K562 (cell line): ENCODE results near the gene ARHGEF17. TPM values are rescaled to one million over a fixed set of nuclear protein-coding genes. Genes with fewer than 3 reads are reported as not detected.

Source experiments
- ATAC-seq: fragments of 200-7000 bp; cut with Tn5 transposase; 3 replicates; pipeline ENCODE4 v1.9.1; 2020; ENCODE audit warnings: moderate library complexity
- BruUV-seq: library from RNA; stranded (reverse); fragments of 400-500 nt; replicated peaks from 2 replicates; lab custom pipeline; 2021; lab: Mats Ljungman, UMichigan
- CTCF ChIA-PET: fragments of 300-600 bp; formaldehyde crosslinking; extraction: SDS; loops from one replicate; lab custom pipeline; 2021; ENCODE audit warnings: low intra/inter-chr PET ratio; lab: Yijun Ruan, JAX
- POLR2A ChIA-PET: fragments of 300-600, 350-650 bp; sonication (Branson Sonifier 250); formaldehyde crosslinking; extraction: SDS; loops from one replicate; lab custom pipeline; 2021; ENCODE audit warnings: antibody characterized with exemption, inconsistent platforms; lab: Yijun Ruan, JAX
- DNase-seq, 4 experiments: peaks; one replicate each; pipeline versions ENCODE4 v3.0.0 to v3.0.0-alpha.2; 2011 to 2018; ENCODE audit warnings: low spot score in 3 of 4, mixed read lengths in 3 of 4; ENCODE audit errors: extremely low read depth in 1 of 4
- FAIRE-seq: peaks from 2 replicates; lab custom pipeline; 2011; peaks lifted over from hg19 to GRCh38; lab: Jason Lieb, UNC
- H2AFZ ChIP-seq: 2 replicates; pipeline ENCODE4 v1.6.0; 2011; ENCODE audit warnings: low read depth, low read length, control low read depth, inconsistent platforms
- H3K27ac ChIP-seq: fragments of 200-600 bp; 3 replicates; pipeline ENCODE4 v1.8.0; 2011; ENCODE audit warnings: low read depth, mild to moderate bottlenecking, control low read depth, inconsistent platforms, low read length, moderate library complexity, mixed read lengths; ENCODE audit errors: extremely low read depth
- H3K27me3 ChIP-seq, 2 experiments: fragments of 300-600 bp in 1 of 2; 2 replicates in 1 of 2; 3 replicates in 1 of 2; pipeline versions ENCODE4 v1.6.0 to v1.8.0; 2011; ENCODE audit warnings: inconsistent platforms in 2 of 2, low read length in 2 of 2, mild to moderate bottlenecking in 1 of 2, mixed read lengths in 1 of 2, moderate library complexity in 1 of 2; ENCODE audit not compliant: control insufficient read depth in 2 of 2, insufficient read depth in 2 of 2
- H3K36me3 ChIP-seq: fragments of 300-600 bp; 3 replicates; pipeline ENCODE4 v1.8.0; 2011; ENCODE audit warnings: mild to moderate bottlenecking, low read length, inconsistent platforms; ENCODE audit not compliant: control insufficient read depth, insufficient read depth
- H3K4me1 ChIP-seq, 2 experiments: fragments of 200-600 bp in 1 of 2; replicated peaks in 1 of 2; 2 replicates in 1 of 2; 3 replicates in 1 of 2; pipeline versions ENCODE4 v1.5.1 to v1.8.0; 2011; ENCODE audit warnings: inconsistent platforms in 2 of 2, low read length in 2 of 2, mild to moderate bottlenecking in 1 of 2, mixed read lengths in 1 of 2, moderate library complexity in 1 of 2; ENCODE audit not compliant: control insufficient read depth in 2 of 2, insufficient read depth in 2 of 2
- H3K4me2 ChIP-seq: 2 replicates; pipeline ENCODE4 v1.6.1; 2011; ENCODE audit warnings: low read length, control low read depth, inconsistent platforms, mixed read lengths; ENCODE audit not compliant: insufficient read depth
- H3K4me3 ChIP-seq: fragments of 200-600 bp; sonication (generic), shearing (Covaris generic); 2 replicates; pipeline ENCODE4 v1.5.1; 2016; ENCODE audit warnings: control low read depth, inconsistent platforms
- H3K79me2 ChIP-seq: fragments of 200-600 bp; 3 replicates; pipeline ENCODE4 v1.8.0; 2011; ENCODE audit warnings: low read length, inconsistent platforms; ENCODE audit not compliant: control insufficient read depth, insufficient read depth
- H3K9ac ChIP-seq, 2 experiments: 2 replicates each; pipeline versions ENCODE4 v1.6.0 to v1.6.1; 2011; ENCODE audit warnings: low read depth in 2 of 2, low read length in 2 of 2, control low read depth in 1 of 2, inconsistent platforms in 1 of 2, mild to moderate bottlenecking in 1 of 2, mixed read lengths in 1 of 2; ENCODE audit not compliant: insufficient read depth in 1 of 2
- H3K9me1 ChIP-seq: one replicate; pipeline ENCODE4 v1.6.0; 2011; ENCODE audit warnings: inconsistent platforms, mild to moderate bottlenecking, low read length, moderate library complexity; ENCODE audit not compliant: control insufficient read depth, insufficient read depth
- H3K9me3 ChIP-seq: replicated peaks from 2 replicates; pipeline ENCODE4 v1.5.1; 2011; ENCODE audit warnings: low read depth, low read length, inconsistent platforms; ENCODE audit not compliant: control insufficient read depth, insufficient read depth
- H4K20me1 ChIP-seq: replicated peaks from 2 replicates; pipeline ENCODE4 v1.6.1; 2011; ENCODE audit warnings: low read length, inconsistent platforms, mixed read lengths; ENCODE audit not compliant: control insufficient read depth, insufficient read depth
- ADNP ChIP-seq: fragments of 200-800 bp; sonication (Bioruptor generic); IDR thresholded peaks from 2 replicates; pipeline ENCODE4 v1.6.1; 2016; ENCODE audit warnings: missing genetic modification characterization, missing compliant biosample characterization
- BCOR ChIP-seq: fragments of 450-650 bp; IDR thresholded peaks from 2 replicates; pipeline ENCODE4 v1.6.1; 2016
- HDAC2 ChIP-seq: fragments of 450-650 bp; IDR thresholded peaks from 2 replicates; pipeline ENCODE4 v1.6.1; 2016; ENCODE audit warnings: mild to moderate bottlenecking
- KDM1A ChIP-seq, 2 experiments: fragments of 450-650 bp; IDR thresholded peaks; 2 replicates each; pipeline ENCODE4 v1.6.1; 2016; ENCODE audit warnings: mild to moderate bottlenecking in 2 of 2
- RBM25 ChIP-seq: fragments of 200-400 bp; formaldehyde crosslinking; IDR thresholded peaks from 2 replicates; pipeline ENCODE4 v1.6.1; 2018; ENCODE audit warnings: low read length, low read depth, moderate library complexity; ENCODE audit not compliant: severe bottlenecking
- SMARCA5 ChIP-seq: fragments of 450-650 bp; IDR thresholded peaks from 2 replicates; pipeline ENCODE4 v1.6.1; 2016
- U2AF2 ChIP-seq: fragments of 200-400 bp; formaldehyde crosslinking; optimal IDR thresholded peaks from 2 replicates; pipeline ENCODE3; 2017; ENCODE audit warnings: low read depth, mild to moderate bottlenecking, low read length
- WGBS: fragments of 100-300 bp; shearing (Covaris generic); methylation state at CpG from one replicate; pipeline ENCODE4 v1.1.6; 2016; ENCODE audit warnings: low coverage, mixed read lengths; ENCODE audit not compliant: insufficient coverage; ENCODE audit errors: missing lambda C conversion rate; 5-methylcytosine and 5-hydroxymethylcytosine counted together
- in situ Hi-C: fragments of 300-500 bp; cut with MboI; formaldehyde crosslinking; loops from 4 replicates; pipeline ENCODE4 v1.15.0; 2018; ENCODE audit warnings: inconsistent platforms, mixed read lengths
- intact Hi-C: fragments of 100-400 bp; cut with micrococcal nuclease; formaldehyde crosslinking; loops from 2 replicates; pipeline ENCODE4 v1.14.2; 2022
- polyA plus RNA-seq, 8 experiments: library from polyadenylated mRNA; depleted of rRNA in 4 of 8; stranded (reverse) in 5 of 8; unstranded in 3 of 8; fragments of >200 nt; fragmentation: Nextera tagmentation in 2 of 8; fragmentation: Illumina TruSeq in 1 of 8; extraction: Ambion mirVana in 2 of 8; extraction: Trizol in 1 of 8; gene quantifications; 2 replicates each; pipeline versions ENCODE4 v1.2.1 to v1.2.3, GENCODE V29; 2011 to 2014; ENCODE audit warnings: inconsistent platforms in 1 of 8, missing spikeins in 1 of 8
- total RNA-seq, 7 experiments: library from RNA; depleted of rRNA in 6 of 7; stranded (reverse); fragments of >200 nt in 6 of 7; fragmentation: Illumina TruSeq in 2 of 7; extraction: Trizol in 2 of 7; gene quantifications; 2 replicates each; pipeline versions ENCODE4 v1.2.1 to v1.2.3, GENCODE V29; 2011 to 2021; ENCODE audit warnings: low replicate concordance in 1 of 7
- TF ChIP-seq, protein P1 (sequence below): sonication (generic); formaldehyde crosslinking; IDR thresholded peaks from 2 replicates; pipeline ENCODE4 v1.8.1; 2023; ENCODE audit warnings: mild to moderate bottlenecking, missing genetic modification reagents
- TF ChIP-seq, protein P2 (sequence below): sonication (generic); formaldehyde crosslinking; IDR thresholded peaks from 2 replicates; pipeline ENCODE4 v1.8.0; 2022; ENCODE audit warnings: mild to moderate bottlenecking, missing genetic modification reagents

The ARHGEF17 gene
- total and polyA plus RNA-seq, 9 of the 15 experiments (the other 6 are each of a cell fraction or from before 2014, with no cell fraction given), result 0.04 to 0.68 (median 0.10) TPM; not detected in 2

DNA sequence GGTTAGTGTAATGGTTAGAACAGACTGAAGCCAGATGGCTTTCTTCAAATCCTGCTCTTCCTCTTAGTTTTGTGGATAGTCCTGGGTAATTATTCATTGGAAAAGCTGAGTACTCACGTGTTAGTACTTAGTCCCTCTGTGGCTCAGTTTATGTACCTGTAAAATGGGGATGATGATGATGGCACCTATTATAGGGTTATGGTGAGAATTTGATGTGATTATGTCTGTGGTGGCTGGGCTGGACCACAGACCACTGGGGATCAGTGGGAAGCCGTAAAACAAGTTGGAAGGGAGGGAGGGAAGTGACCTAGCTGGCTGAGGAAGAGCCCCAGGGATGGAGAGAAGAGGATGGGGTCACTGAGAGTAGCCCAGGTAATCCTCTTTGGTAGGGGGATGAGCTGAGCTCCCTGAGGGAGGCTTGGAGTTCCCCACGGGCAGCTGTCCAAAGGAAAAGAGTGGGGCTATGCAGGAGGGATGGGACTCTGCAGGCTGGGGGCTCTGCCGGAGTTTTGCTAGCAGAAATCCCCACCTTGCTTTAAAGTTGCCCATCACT, 19.8 kb downstream of the ARHGEF17 start:
- POLR2A ChIA-PET, result interaction anchor here (0.6 to 1.1 kb wide), 2 partner anchors 13 to 37 kb away, joined by 3 to 4 read pairs; no protein-coding TSS in a partner anchor
- no peaks in the 10 kb centered on the region for H3K9me3 ChIP-seq
- H3K9me1 ChIP-seq, result no peaks in the 10 kb centered on the region
- H3K4me3 ChIP-seq, result no peak overlapping the region
- peak; percentile 91 for TF ChIP-seq ADNP (tag)
- TF ChIP-seq, protein P1, sequence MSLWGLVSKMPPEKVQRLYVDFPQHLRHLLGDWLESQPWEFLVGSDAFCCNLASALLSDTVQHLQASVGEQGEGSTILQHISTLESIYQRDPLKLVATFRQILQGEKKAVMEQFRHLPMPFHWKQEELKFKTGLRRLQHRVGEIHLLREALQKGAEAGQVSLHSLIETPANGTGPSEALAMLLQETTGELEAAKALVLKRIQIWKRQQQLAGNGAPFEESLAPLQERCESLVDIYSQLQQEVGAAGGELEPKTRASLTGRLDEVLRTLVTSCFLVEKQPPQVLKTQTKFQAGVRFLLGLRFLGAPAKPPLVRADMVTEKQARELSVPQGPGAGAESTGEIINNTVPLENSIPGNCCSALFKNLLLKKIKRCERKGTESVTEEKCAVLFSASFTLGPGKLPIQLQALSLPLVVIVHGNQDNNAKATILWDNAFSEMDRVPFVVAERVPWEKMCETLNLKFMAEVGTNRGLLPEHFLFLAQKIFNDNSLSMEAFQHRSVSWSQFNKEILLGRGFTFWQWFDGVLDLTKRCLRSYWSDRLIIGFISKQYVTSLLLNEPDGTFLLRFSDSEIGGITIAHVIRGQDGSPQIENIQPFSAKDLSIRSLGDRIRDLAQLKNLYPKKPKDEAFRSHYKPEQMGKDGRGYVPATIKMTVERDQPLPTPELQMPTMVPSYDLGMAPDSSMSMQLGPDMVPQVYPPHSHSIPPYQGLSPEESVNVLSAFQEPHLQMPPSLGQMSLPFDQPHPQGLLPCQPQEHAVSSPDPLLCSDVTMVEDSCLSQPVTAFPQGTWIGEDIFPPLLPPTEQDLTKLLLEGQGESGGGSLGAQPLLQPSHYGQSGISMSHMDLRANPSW (CRISPR knock-in tag), result no peak
- no peak for TF ChIP-seq U2AF2
- TF ChIP-seq HDAC2, result 0 out of 2 replicates have a peak, but pooled peaks have one; percentile 25
- TF ChIP-seq BCOR, result peak; percentile 94
- TF ChIP-seq, protein P2, sequence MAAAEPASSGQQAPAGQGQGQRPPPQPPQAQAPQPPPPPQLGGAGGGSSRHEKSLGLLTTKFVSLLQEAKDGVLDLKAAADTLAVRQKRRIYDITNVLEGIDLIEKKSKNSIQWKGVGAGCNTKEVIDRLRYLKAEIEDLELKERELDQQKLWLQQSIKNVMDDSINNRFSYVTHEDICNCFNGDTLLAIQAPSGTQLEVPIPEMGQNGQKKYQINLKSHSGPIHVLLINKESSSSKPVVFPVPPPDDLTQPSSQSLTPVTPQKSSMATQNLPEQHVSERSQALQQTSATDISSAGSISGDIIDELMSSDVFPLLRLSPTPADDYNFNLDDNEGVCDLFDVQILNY (CRISPR knock-in tag), result no peak
- peak; percentile 58 for TF ChIP-seq RBM25
- peak; percentile 54 to 68; a peak in 2 of 4 replicates for TF ChIP-seq KDM1A (IDR thresholded peaks at IDR 0.05)
- 0 out of 2 replicates have a peak, but pooled peaks have one; percentile 41 for TF ChIP-seq SMARCA5
- no peak overlapping the region for H3K27ac ChIP-seq
- H3K79me2 ChIP-seq, result no peaks in the 10 kb centered on the region
- peaks cover 9% of the 10 kb centered on the region in 2 experiments; a peak in 4 of 5 replicates for H3K4me1 ChIP-seq
- intact Hi-C loops (no loop called here), in situ Hi-C loops (no loop called here)
- WGBS, result 5% methylated on average over 4 of the region's 4 CpGs
- no peaks in the 10 kb centered on the region for H3K36me3 ChIP-seq
- CTCF ChIA-PET, result no interaction called here
- no peak overlapping the region for H3K9ac ChIP-seq
- H3K4me2 ChIP-seq, result no peak overlapping the region
- peaks cover 0 to 7% of the 10 kb centered on the region in 2 experiments; a peak in 2 of 5 replicates for H3K27me3 ChIP-seq
- no peaks in the 10 kb centered on the region; the same call in 1 of the 2 replicates for H4K20me1 ChIP-seq
- BruUV-seq, result no TSS peak
- DNase-seq (no peak), FAIRE-seq (no peak), ATAC-seq (no peak)
- no peak overlapping the region for H2AFZ ChIP-seq
